B cell (primary cell): ENCODE results near the gene GDE1. TPM values are rescaled to one million over a fixed set of nuclear protein-coding genes. Genes with fewer than 3 reads are reported as not detected.
A peak's percentile ranks its signal among the peaks of the same experiment; 100 is the strongest.

Experiments used
- ATAC-seq: fragments of 200-7000 bp; cut with Tn5 transposase; one replicate; pipeline ENCODE4 v1.10.0; 2021; ENCODE audit warnings: low read depth, mild to moderate bottlenecking, moderate number of reproducible peaks, moderate library complexity
- CTCF ChIA-PET: fragments of 350-600 bp; sonication (Branson Sonifier 250); formaldehyde crosslinking; loops from one replicate; lab custom pipeline; 2021; ENCODE audit warnings: antibody characterized with exemption, inconsistent platforms; lab: Charles Lee
- POLR2A ChIA-PET: fragments of 350-600 bp; sonication (Branson Sonifier 250); formaldehyde crosslinking; loops from one replicate; lab custom pipeline; 2021; ENCODE audit warnings: antibody characterized with exemption; lab: Charles Lee
- DNase-seq: peaks from one replicate; pipeline ENCODE4 v3.0.0; 2013
- H2AFZ ChIP-seq: 2 replicates; pipeline ENCODE4 v1.6.1; 2012; ENCODE audit warnings: mild to moderate bottlenecking, low read depth, low read length; ENCODE audit not compliant: insufficient read depth, poor library complexity, severe bottlenecking
- H3K27ac ChIP-seq, 2 donors: 1 replicate in 1 of 2; 2 replicates in 1 of 2; pipeline ENCODE4 v1.5.1; 2012 to 2013; ENCODE audit warnings: low read length in 2 of 2, mild to moderate bottlenecking in 2 of 2, moderate library complexity in 1 of 2
- H3K27me3 ChIP-seq, 4 experiments: fragments of 200-600 bp in 1 of 4; sonication (generic) in 1 of 4; replicated peaks in 1 of 4; 1 replicate in 2 of 4; 2 replicates in 2 of 4; pipeline versions ENCODE4 v1.6.1 to v1.7.0; 2013 to 2016; ENCODE audit warnings: low read length in 3 of 4, mild to moderate bottlenecking in 2 of 4, mixed read lengths in 1 of 4, moderate library complexity in 1 of 4; ENCODE audit not compliant: insufficient read depth in 4 of 4, control insufficient read depth in 3 of 4; ENCODE audit errors: control extremely low read depth in 1 of 4
- H3K36me3 ChIP-seq, 2 experiments: replicated peaks in 1 of 2; 1 replicate in 1 of 2; 2 replicates in 1 of 2; pipeline versions ENCODE4 v1.6.1 to v1.7.1; 2013; ENCODE audit warnings: low read length in 1 of 2; ENCODE audit not compliant: insufficient read depth in 2 of 2, control insufficient read depth in 1 of 2; ENCODE audit errors: control extremely low read depth in 1 of 2, extremely low read depth in 1 of 2
- H3K4me1 ChIP-seq, 2 donors: fragments of 200-600 bp in 1 of 2; sonication (generic) in 1 of 2; 1 replicate in 1 of 2; 2 replicates in 1 of 2; pipeline versions ENCODE4 v1.5.1 to v1.6.1; 2013 to 2017; ENCODE audit warnings: low read length in 2 of 2; ENCODE audit not compliant: control insufficient read depth in 2 of 2, insufficient read depth in 2 of 2
- H3K4me2 ChIP-seq: replicated peaks from 2 replicates; pipeline ENCODE3; 2012; ENCODE audit warnings: mild to moderate bottlenecking, low read depth, low read length; ENCODE audit not compliant: poor library complexity, severe bottlenecking
- H3K4me3 ChIP-seq, 5 experiments: fragments of 200-600 bp in 1 of 5; sonication (generic) in 1 of 5; 1 replicate in 3 of 5; 2 replicates in 2 of 5; pipeline versions ENCODE4 v1.5.1 to v1.7.0; 2011 to 2016; ENCODE audit warnings: low read length in 4 of 5, mild to moderate bottlenecking in 4 of 5, low read depth in 2 of 5, control low read depth in 1 of 5, moderate library complexity in 1 of 5; ENCODE audit not compliant: insufficient read depth in 1 of 5; ENCODE audit errors: control extremely low read depth in 1 of 5, extremely low read depth in 1 of 5
- H3K79me2 ChIP-seq: fragments of 200-600 bp; sonication (generic); one replicate; pipeline ENCODE4 v1.6.0; 2016; ENCODE audit warnings: low read length; ENCODE audit not compliant: control insufficient read depth, insufficient read depth
- H3K9ac ChIP-seq: fragments of 200-600 bp; sonication (generic); 2 replicates; pipeline ENCODE4 v1.6.1; 2017; ENCODE audit warnings: mild to moderate bottlenecking, low read length, moderate library complexity
- H3K9me3 ChIP-seq, 3 donors: one replicate each; pipeline versions ENCODE4 v1.6.1 to v1.7.1; 2013; ENCODE audit warnings: low read length in 2 of 3; ENCODE audit not compliant: control insufficient read depth in 2 of 3, insufficient read depth in 1 of 3; ENCODE audit errors: control extremely low read depth in 1 of 3
- H4K20me1 ChIP-seq: 2 replicates; pipeline ENCODE4 v1.6.0; 2012; ENCODE audit warnings: mild to moderate bottlenecking, low read length; ENCODE audit not compliant: insufficient read depth, control insufficient read depth, poor library complexity, severe bottlenecking
- H3K27ac Mint-ChIP-seq: one replicate; pipeline ENCODE4 v1.8.0; 2021; ENCODE audit warnings: mixed read lengths
- H3K27me3 Mint-ChIP-seq: one replicate; pipeline ENCODE4 v1.8.0; 2021; ENCODE audit warnings: mixed read lengths
- H3K4me1 Mint-ChIP-seq: one replicate; pipeline ENCODE4 v1.8.0; 2021; ENCODE audit warnings: mixed read lengths
- H3K4me3 Mint-ChIP-seq: one replicate; pipeline ENCODE4 v1.8.0; 2021; ENCODE audit warnings: mixed read lengths
- H3K9me3 Mint-ChIP-seq: one replicate; pipeline ENCODE4 v1.8.0; 2022; ENCODE audit warnings: mixed read lengths; ENCODE audit not compliant: insufficient read depth
- EZH2 ChIP-seq: IDR thresholded peaks from 2 replicates; pipeline ENCODE4 v1.6.1; 2012; ENCODE audit warnings: borderline replicate concordance, low read depth, mild to moderate bottlenecking, moderate library complexity, low read length; ENCODE audit not compliant: insufficient read depth, poor library complexity, severe bottlenecking
- WGBS: methylation state at CpG from one replicate; pipeline ENCODE4 v1.1.5; 2013; ENCODE audit warnings: missing lambda C conversion rate; ENCODE audit not compliant: insufficient coverage; 5-methylcytosine and 5-hydroxymethylcytosine counted together
- intact Hi-C: fragments of 100-400 bp; cut with micrococcal nuclease; formaldehyde crosslinking; loops from one replicate; pipeline ENCODE4 v1.10.0; 2022
- polyA plus RNA-seq: library from polyadenylated mRNA; depleted of rRNA; stranded (reverse); fragments of >200 nt; gene quantifications from 2 replicates; pipeline ENCODE4 v1.2.3, GENCODE V29; 2012
- total RNA-seq, 2 donors: library from RNA; stranded (reverse); fragments of 120-200 nt in 1 of 2; gene quantifications; 1 replicate in 1 of 2; 2 replicates in 1 of 2; pipeline versions ENCODE4 v1.2.3 to v1.2.4, GENCODE V29; 2013 to 2022
- TF ChIP-seq, protein P1 (sequence below): fragments of 200-600 bp; IDR thresholded peaks from one replicate; pipeline ENCODE4 v1.8.0; 2022; ENCODE audit warnings: antibody characterized with exemption, mild to moderate bottlenecking

Gene GDE1
- total and polyA plus RNA-seq, 2 donors (not counting 1 experiment from before 2014, with no cell fraction given), result 10.0 to 25.3 TPM

- H3K9me3 ChIP-seq, result no peaks in the 10 kb centered on the region
- H3K27me3 ChIP-seq, result no peaks in the 10 kb centered on the region
- ChIA-PET CTCF (interaction anchor here (1.0 to 3.3 kb wide), 8 partner anchors 14 to 456 kb away, joined by 3 to 13 read pairs (median 4); partner anchors contain the start of genes COQ7 and VPS35L), POLR2A (interaction anchor here (0.9 to 2.3 kb wide), 3 partner anchors 16 to 733 kb away, joined by 6 to 19 read pairs (median 8); partner anchors contain the start of genes RPS15A and VPS35L)
- no peaks in the 10 kb centered on the region for H4K20me1 ChIP-seq
- intact Hi-C loops, result loop anchor here (1.0 to 10.0 kb wide), 6 partner anchors 32 to 1221 kb away; partner anchors contain the start of genes ARL6IP1, COQ7, SMG1 and THUMPD1
- TF ChIP-seq, protein P1, sequence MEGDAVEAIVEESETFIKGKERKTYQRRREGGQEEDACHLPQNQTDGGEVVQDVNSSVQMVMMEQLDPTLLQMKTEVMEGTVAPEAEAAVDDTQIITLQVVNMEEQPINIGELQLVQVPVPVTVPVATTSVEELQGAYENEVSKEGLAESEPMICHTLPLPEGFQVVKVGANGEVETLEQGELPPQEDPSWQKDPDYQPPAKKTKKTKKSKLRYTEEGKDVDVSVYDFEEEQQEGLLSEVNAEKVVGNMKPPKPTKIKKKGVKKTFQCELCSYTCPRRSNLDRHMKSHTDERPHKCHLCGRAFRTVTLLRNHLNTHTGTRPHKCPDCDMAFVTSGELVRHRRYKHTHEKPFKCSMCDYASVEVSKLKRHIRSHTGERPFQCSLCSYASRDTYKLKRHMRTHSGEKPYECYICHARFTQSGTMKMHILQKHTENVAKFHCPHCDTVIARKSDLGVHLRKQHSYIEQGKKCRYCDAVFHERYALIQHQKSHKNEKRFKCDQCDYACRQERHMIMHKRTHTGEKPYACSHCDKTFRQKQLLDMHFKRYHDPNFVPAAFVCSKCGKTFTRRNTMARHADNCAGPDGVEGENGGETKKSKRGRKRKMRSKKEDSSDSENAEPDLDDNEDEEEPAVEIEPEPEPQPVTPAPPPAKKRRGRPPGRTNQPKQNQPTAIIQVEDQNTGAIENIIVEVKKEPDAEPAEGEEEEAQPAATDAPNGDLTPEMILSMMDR, result no peak
- no peak for TF ChIP-seq EZH2
- peak within 1 kb of the TSS; percentile 83 to 94 (median 92) for H3K4me3 ChIP-seq
- WGBS, result under 1% methylated on average over 50 of the region's 51 CpGs
- ATAC-seq (peak; percentile 82), DNase-seq (peak; percentile 94)
- peak within 1 kb of the TSS; percentile 95 for H3K9ac ChIP-seq
- Mint-ChIP-seq H3K4me1 (peaks cover 37% of the 10 kb centered on the region), H3K27me3 (no peaks in the 10 kb centered on the region), H3K27ac (peak within 1 kb of the TSS; percentile 85), H3K9me3 (no peaks in the 10 kb centered on the region), H3K4me3 (peak within 1 kb of the TSS; percentile 93)
- H3K4me2 ChIP-seq, result peak within 1 kb of the TSS; percentile 95
- H3K36me3 ChIP-seq, result peaks cover 2 to 11% of the 10 kb centered on the region in 2 experiments
- peak within 1 kb of the TSS; percentile 45 to 78 for H3K27ac ChIP-seq
- peaks cover 19 to 37% of the 10 kb centered on the region in 2 donors for H3K4me1 ChIP-seq
- H2AFZ ChIP-seq, result peak within 1 kb of the TSS; percentile 95
- H3K79me2 ChIP-seq, result peaks cover 35% of the 10 kb centered on the region
Measured at GRCh38 chr16:19523559-19524355, 1.9 kb upstream of the GDE1 start, which contains the start of gene CCP110. CCP110 (plus strand) TSS chr16:19523942; CDS start chr16:19527882, 3,940 bp downstream.
